K562 (cell line): ENCODE data around the gene DNAJC18. TPM values are rescaled to one million over a fixed set of nuclear protein-coding genes. Genes with fewer than 3 reads are reported as not detected.

Source experiments
- ATAC-seq: fragments of 200-7000 bp; cut with Tn5 transposase; 3 replicates; pipeline ENCODE4 v1.9.1; 2020; ENCODE audit warnings: moderate library complexity
- BruUV-seq: library from RNA; stranded (reverse); fragments of 400-500 nt; replicated peaks from 2 replicates; lab custom pipeline; 2021; lab: Mats Ljungman, UMichigan
- CTCF ChIA-PET: fragments of 300-600 bp; formaldehyde crosslinking; extraction: SDS; loops from one replicate; lab custom pipeline; 2021; ENCODE audit warnings: low intra/inter-chr PET ratio; lab: Yijun Ruan, JAX
- POLR2A ChIA-PET: fragments of 300-600, 350-650 bp; sonication (Branson Sonifier 250); formaldehyde crosslinking; extraction: SDS; loops from one replicate; lab custom pipeline; 2021; ENCODE audit warnings: antibody characterized with exemption, inconsistent platforms; lab: Yijun Ruan, JAX
- DNase-seq, 4 experiments: peaks; one replicate each; pipeline versions ENCODE4 v3.0.0 to v3.0.0-alpha.2; 2011 to 2018; ENCODE audit warnings: low spot score in 3 of 4, mixed read lengths in 3 of 4; ENCODE audit errors: extremely low read depth in 1 of 4
- FAIRE-seq: peaks from 2 replicates; lab custom pipeline; 2011; peaks lifted over from hg19 to GRCh38; lab: Jason Lieb, UNC
- H2AFZ ChIP-seq: 2 replicates; pipeline ENCODE4 v1.6.0; 2011; ENCODE audit warnings: low read depth, low read length, control low read depth, inconsistent platforms
- H3K27ac ChIP-seq: fragments of 200-600 bp; 3 replicates; pipeline ENCODE4 v1.8.0; 2011; ENCODE audit warnings: low read depth, mild to moderate bottlenecking, control low read depth, inconsistent platforms, low read length, moderate library complexity, mixed read lengths; ENCODE audit errors: extremely low read depth
- H3K27me3 ChIP-seq, 2 experiments: fragments of 300-600 bp in 1 of 2; 2 replicates in 1 of 2; 3 replicates in 1 of 2; pipeline versions ENCODE4 v1.6.0 to v1.8.0; 2011; ENCODE audit warnings: inconsistent platforms in 2 of 2, low read length in 2 of 2, mild to moderate bottlenecking in 1 of 2, mixed read lengths in 1 of 2, moderate library complexity in 1 of 2; ENCODE audit not compliant: control insufficient read depth in 2 of 2, insufficient read depth in 2 of 2
- H3K36me3 ChIP-seq: fragments of 300-600 bp; 3 replicates; pipeline ENCODE4 v1.8.0; 2011; ENCODE audit warnings: mild to moderate bottlenecking, low read length, inconsistent platforms; ENCODE audit not compliant: control insufficient read depth, insufficient read depth
- H3K4me1 ChIP-seq, 2 experiments: fragments of 200-600 bp in 1 of 2; replicated peaks in 1 of 2; 2 replicates in 1 of 2; 3 replicates in 1 of 2; pipeline versions ENCODE4 v1.5.1 to v1.8.0; 2011; ENCODE audit warnings: inconsistent platforms in 2 of 2, low read length in 2 of 2, mild to moderate bottlenecking in 1 of 2, mixed read lengths in 1 of 2, moderate library complexity in 1 of 2; ENCODE audit not compliant: control insufficient read depth in 2 of 2, insufficient read depth in 2 of 2
- H3K4me2 ChIP-seq: 2 replicates; pipeline ENCODE4 v1.6.1; 2011; ENCODE audit warnings: low read length, control low read depth, inconsistent platforms, mixed read lengths; ENCODE audit not compliant: insufficient read depth
- H3K4me3 ChIP-seq: fragments of 200-600 bp; sonication (generic), shearing (Covaris generic); 2 replicates; pipeline ENCODE4 v1.5.1; 2016; ENCODE audit warnings: control low read depth, inconsistent platforms
- H3K79me2 ChIP-seq: fragments of 200-600 bp; 3 replicates; pipeline ENCODE4 v1.8.0; 2011; ENCODE audit warnings: low read length, inconsistent platforms; ENCODE audit not compliant: control insufficient read depth, insufficient read depth
- H3K9ac ChIP-seq, 2 experiments: 2 replicates each; pipeline versions ENCODE4 v1.6.0 to v1.6.1; 2011; ENCODE audit warnings: low read depth in 2 of 2, low read length in 2 of 2, control low read depth in 1 of 2, inconsistent platforms in 1 of 2, mild to moderate bottlenecking in 1 of 2, mixed read lengths in 1 of 2; ENCODE audit not compliant: insufficient read depth in 1 of 2
- H3K9me1 ChIP-seq: one replicate; pipeline ENCODE4 v1.6.0; 2011; ENCODE audit warnings: inconsistent platforms, mild to moderate bottlenecking, low read length, moderate library complexity; ENCODE audit not compliant: control insufficient read depth, insufficient read depth
- H3K9me3 ChIP-seq: replicated peaks from 2 replicates; pipeline ENCODE4 v1.5.1; 2011; ENCODE audit warnings: low read depth, low read length, inconsistent platforms; ENCODE audit not compliant: control insufficient read depth, insufficient read depth
- H4K20me1 ChIP-seq: replicated peaks from 2 replicates; pipeline ENCODE4 v1.6.1; 2011; ENCODE audit warnings: low read length, inconsistent platforms, mixed read lengths; ENCODE audit not compliant: control insufficient read depth, insufficient read depth
- ATF6 ChIP-seq: sonication (generic); formaldehyde crosslinking; IDR thresholded peaks from 2 replicates; pipeline ENCODE4 v1.4.0; 2020; ENCODE audit warnings: mild to moderate bottlenecking, missing genetic modification reagents
- CTCF ChIP-seq, 3 experiments: IDR thresholded peaks in 2 of 3; conservative IDR thresholded peaks in 1 of 3; 2 replicates each; pipeline ENCODE4 v1.5.1; 2011 to 2012; ENCODE audit warnings: low read length in 3 of 3, mild to moderate bottlenecking in 3 of 3, control low read depth in 2 of 3, improper control_type of control experiment in 1 of 3, inconsistent platforms in 1 of 3, low read depth in 1 of 3, mixed read lengths in 1 of 3, moderate library complexity in 1 of 3; ENCODE audit not compliant: insufficient read depth in 2 of 3
- DMBX1 ChIP-seq: fragments of 250-450 bp; sonication (Bioruptor Pico); IDR thresholded peaks from 2 replicates; pipeline ENCODE4 v1.8.0; 2022; ENCODE audit warnings: inconsistent platforms, mild to moderate bottlenecking, moderate library complexity, borderline replicate concordance
- HNRNPH1 ChIP-seq: fragments of 200-400 bp; formaldehyde crosslinking; optimal IDR thresholded peaks from 2 replicates; pipeline ENCODE3; 2017; ENCODE audit warnings: low read depth, mild to moderate bottlenecking, low read length, moderate library complexity
- ZC3H11A ChIP-seq: IDR thresholded peaks from 2 replicates; pipeline ENCODE4 v1.6.1; 2012; ENCODE audit warnings: low read depth, low read length, improper control_type of control experiment
- ZFX ChIP-seq: sonication (generic); formaldehyde crosslinking; IDR thresholded peaks from 2 replicates; pipeline ENCODE4 v1.8.0; 2022; ENCODE audit warnings: mild to moderate bottlenecking, missing genetic modification reagents, moderate library complexity
- ZNF696 ChIP-seq: fragments of 250-450 bp; sonication (Bioruptor Pico); conservative IDR thresholded peaks from 2 replicates; pipeline ENCODE4 v1.4.0; 2020; ENCODE audit warnings: mild to moderate bottlenecking, moderate library complexity
- WGBS: fragments of 100-300 bp; shearing (Covaris generic); methylation state at CpG from one replicate; pipeline ENCODE4 v1.1.6; 2016; ENCODE audit warnings: low coverage, mixed read lengths; ENCODE audit not compliant: insufficient coverage; ENCODE audit errors: missing lambda C conversion rate; 5-methylcytosine and 5-hydroxymethylcytosine counted together
- in situ Hi-C: fragments of 300-500 bp; cut with MboI; formaldehyde crosslinking; loops from 4 replicates; pipeline ENCODE4 v1.15.0; 2018; ENCODE audit warnings: inconsistent platforms, mixed read lengths
- intact Hi-C: fragments of 100-400 bp; cut with micrococcal nuclease; formaldehyde crosslinking; loops from 2 replicates; pipeline ENCODE4 v1.14.2; 2022
- polyA plus RNA-seq, 8 experiments: library from polyadenylated mRNA; depleted of rRNA in 4 of 8; stranded (reverse) in 5 of 8; unstranded in 3 of 8; fragments of >200 nt; fragmentation: Nextera tagmentation in 2 of 8; fragmentation: Illumina TruSeq in 1 of 8; extraction: Ambion mirVana in 2 of 8; extraction: Trizol in 1 of 8; gene quantifications; 2 replicates each; pipeline versions ENCODE4 v1.2.1 to v1.2.3, GENCODE V29; 2011 to 2014; ENCODE audit warnings: inconsistent platforms in 1 of 8, missing spikeins in 1 of 8
- total RNA-seq, 7 experiments: library from RNA; depleted of rRNA in 6 of 7; stranded (reverse); fragments of >200 nt in 6 of 7; fragmentation: Illumina TruSeq in 2 of 7; extraction: Trizol in 2 of 7; gene quantifications; 2 replicates each; pipeline versions ENCODE4 v1.2.1 to v1.2.3, GENCODE V29; 2011 to 2021; ENCODE audit warnings: low replicate concordance in 1 of 7

Gene DNAJC18
- total and polyA plus RNA-seq, 9 of the 15 experiments (the other 6 are each of a cell fraction or from before 2014, with no cell fraction given), result 1.5 to 13.3 (median 7.5) TPM

- H3K9me3 ChIP-seq, result no peaks in the 10 kb centered on the region
- intact Hi-C loops, result no loop called here
- no peak; the same call in 2 of the 3 replicates for ATAC-seq
- peaks cover 0 to 15% of the 10 kb centered on the region in 2 experiments; a peak in 2 of 5 replicates for H3K4me1 ChIP-seq
- H3K4me3 ChIP-seq, result no peak overlapping the region
- H3K9me1 ChIP-seq, result peaks cover 4% of the 10 kb centered on the region
- no peak for DNase-seq
- no peak overlapping the region for H3K9ac ChIP-seq
- in situ Hi-C loops, result no loop called here
- H3K36me3 ChIP-seq, result no peaks in the 10 kb centered on the region
- FAIRE-seq, result no peak
- H3K27ac ChIP-seq, result no peak overlapping the region
- H3K79me2 ChIP-seq, result no peaks in the 10 kb centered on the region
- no TSS peak for BruUV-seq
- no peaks in the 10 kb centered on the region for H4K20me1 ChIP-seq
- TF ChIP-seq HNRNPH1 (no peak), ZFX (peak; percentile 26; the same call in 1 of the 2 replicates)
- H3K4me2 ChIP-seq, result no peak overlapping the region
- peak overlapping the region; percentile 38 for H2AFZ ChIP-seq
- POLR2A ChIA-PET, result interaction anchor here (0.6 kb wide), 1 partner anchor 1757 kb away, joined by 3 read pairs; no protein-coding TSS in a partner anchor
- whole genome bisulfite sequencing, result 78% methylated on average over 11 of the region's 12 CpGs
- no peaks in the 10 kb centered on the region for H3K27me3 ChIP-seq
- CTCF ChIA-PET, result no interaction called here
Measured at GRCh38 chr5:139456776-139457175, 17.5 kb upstream of the DNAJC18 start.

GRCh38 chr5:139454568-139455290 is 15.4 kb upstream of the DNAJC18 start:
- Histone ChIP-seq H2AFZ (0 out of 2 replicates have a peak overlapping the region, but pooled peaks have one; percentile 32), H3K27ac (no peak overlapping the region), H3K36me3 (no peaks in the 10 kb centered on the region), H3K27me3 (no peaks in the 10 kb centered on the region), H3K79me2 (no peaks in the 10 kb centered on the region), H3K9me1 (peaks cover 4% of the 10 kb centered on the region), H3K9ac (peak overlapping the region in 1 of 2 experiments; percentile 49; a peak in 1 of 4 replicates), H4K20me1 (no peaks in the 10 kb centered on the region), H3K4me2 (no peak overlapping the region), H3K9me3 (no peaks in the 10 kb centered on the region), H3K4me1 (peaks cover 0 to 15% of the 10 kb centered on the region in 2 experiments; a peak in 2 of 5 replicates), H3K4me3 (no peak overlapping the region)
- intact Hi-C loops (no loop called here), in situ Hi-C loops (no loop called here)
- BruUV-seq, result no TSS peak
- POLR2A ChIA-PET, result interaction anchor here (0.6 to 1.4 kb wide), 5 partner anchors 9 to 82 kb away, joined by 3 to 5 read pairs (median 3); no protein-coding TSS in a partner anchor
- FAIRE-seq (no peak), DNase-seq (no peak), ATAC-seq (0 out of 3 replicates have a peak, but pooled peaks have one; percentile 7)
- CTCF ChIA-PET, result no interaction called here
- WGBS, result 50% methylated on average over 7 of the region's 11 CpGs
- TF ChIP-seq ZC3H11A (no peak), ZNF696 (no peak), ATF6 (CRISPR knock-in tag) (no peak), CTCF (IDR thresholded peaks at IDR 0.05 in 2 of 3, conservative IDR thresholded peaks at IDR 0.05 in 1 of 3; ENCODE audit: insufficient read depth in 2 of 3, low read depth in 1 of 3, low read length in 3 of 3) (no peak), DMBX1 (no peak)
